Small intestine (tissue), 7 donors: ENCODE results near the gene COL16A1. TPM values are rescaled to one million over a fixed set of nuclear protein-coding genes. Genes with fewer than 3 reads are reported as not detected.

Experiments used
- DNase-seq, 2 donors: peaks; one replicate each; pipeline versions ENCODE4 v3.0.0 to v3.0.0-alpha.2; 2013
- FAIRE-seq: peaks from 2 replicates; lab custom pipeline; 2012; peaks lifted over from hg19 to GRCh38; lab: Jason Lieb, UNC
- H3K27ac ChIP-seq, 3 donors: one replicate each; pipeline ENCODE4 v1.5.1; 2013; ENCODE audit warnings: low read length in 2 of 3, mild to moderate bottlenecking in 2 of 3, control low read depth in 1 of 3, inconsistent platforms in 1 of 3, low read depth in 1 of 3, moderate library complexity in 1 of 3
- H3K27me3 ChIP-seq, 3 donors: one replicate each; pipeline ENCODE4 v1.6.1; 2013; ENCODE audit warnings: low read length in 3 of 3, inconsistent platforms in 1 of 3; ENCODE audit not compliant: control insufficient read depth in 3 of 3, insufficient read depth in 3 of 3
- H3K36me3 ChIP-seq, 3 donors: one replicate each; pipeline ENCODE4 v1.6.1; 2013; ENCODE audit warnings: low read length in 3 of 3, inconsistent platforms in 1 of 3, low read depth in 1 of 3, mild to moderate bottlenecking in 1 of 3, moderate library complexity in 1 of 3; ENCODE audit not compliant: control insufficient read depth in 3 of 3, insufficient read depth in 2 of 3
- H3K4me1 ChIP-seq, 3 donors: one replicate each; pipeline ENCODE4 v1.6.1; 2013; ENCODE audit warnings: low read length in 2 of 3, inconsistent platforms in 1 of 3, low read depth in 1 of 3, mild to moderate bottlenecking in 1 of 3, moderate library complexity in 1 of 3; ENCODE audit not compliant: control insufficient read depth in 3 of 3, insufficient read depth in 2 of 3
- H3K4me3 ChIP-seq, 3 donors: one replicate each; pipeline ENCODE4 v1.5.1; 2013; ENCODE audit warnings: low read length in 3 of 3, control low read depth in 1 of 3, inconsistent platforms in 1 of 3, low read depth in 1 of 3, mild to moderate bottlenecking in 1 of 3, moderate library complexity in 1 of 3
- H3K9me3 ChIP-seq, 2 donors: one replicate each; pipeline ENCODE4 v1.6.1; 2013; ENCODE audit warnings: low read depth in 1 of 2, low read length in 1 of 2; ENCODE audit not compliant: control insufficient read depth in 2 of 2, insufficient read depth in 1 of 2
- WGBS, 3 donors: extraction: QIAGEN DNeasy Blood & Tissue Kit; methylation state at CpG; one replicate each; pipeline ENCODE4 v1.1.7; 2013; 5-methylcytosine and 5-hydroxymethylcytosine counted together
- polyA plus RNA-seq, 4 donors: library from polyadenylated mRNA; stranded (reverse) in 3 of 4; unstranded in 1 of 4; fragments of 200-250 nt in 3 of 4; fragments of 120-200 nt in 1 of 4; gene quantifications; one replicate each; pipeline versions ENCODE4 v1.2.1 to v1.2.3, GENCODE V29; 2013
- donor health status: healthy with polysubstance abuse.
- donor health status: control.
- donor health status: control.
- donor health status: Bipolar disorder and iron deficiency.
- donor health status: healthy.

COL16A1 gene
- polyA plus RNA-seq, 4 donors: 12.3 to 124 (median 16.7) TPM

GRCh38 chr1:31739346-31739745 lies 35.5 kb upstream of the COL16A1 start:
- WGBS, 3 donors: 31 to 61% (median 47%) methylated on average over 12 of the region's 12 CpGs
- H3K27me3 ChIP-seq: no peaks in the 10 kb centered on the region
- H3K36me3 ChIP-seq: peaks cover 0 to 75% (median 0%) of the 10 kb centered on the region in 3 donors
- no peak overlapping the region for H3K4me3 ChIP-seq
- peaks cover 0 to 29% (median 2%) of the 10 kb centered on the region in 3 donors for H3K4me1 ChIP-seq
- H3K9me3 ChIP-seq: no peaks in the 10 kb centered on the region
- H3K27ac ChIP-seq: no peak overlapping the region
- FAIRE-seq: no peak
- peak in 1 of 2 donors; percentile 85 for DNase-seq

GRCh38 chr1:31736675-31737074 lies 32.9 kb upstream of the COL16A1 start:
- Histone ChIP-seq H3K27me3 (no peaks in the 10 kb centered on the region), H3K27ac (no peak overlapping the region), H3K4me3 (no peak overlapping the region), H3K4me1 (peaks cover 0 to 16% (median 0%) of the 10 kb centered on the region in 3 donors), H3K36me3 (peaks cover 0 to 80% (median 0%) of the 10 kb centered on the region in 3 donors), H3K9me3 (no peaks in the 10 kb centered on the region)
- FAIRE-seq: no peak
- peak in 1 of 2 donors; percentile 65 for DNase-seq
- WGBS, 3 donors: 6 to 57% (median 19%) methylated on average over 15 to 18 of the region's 18 CpGs

DNA sequence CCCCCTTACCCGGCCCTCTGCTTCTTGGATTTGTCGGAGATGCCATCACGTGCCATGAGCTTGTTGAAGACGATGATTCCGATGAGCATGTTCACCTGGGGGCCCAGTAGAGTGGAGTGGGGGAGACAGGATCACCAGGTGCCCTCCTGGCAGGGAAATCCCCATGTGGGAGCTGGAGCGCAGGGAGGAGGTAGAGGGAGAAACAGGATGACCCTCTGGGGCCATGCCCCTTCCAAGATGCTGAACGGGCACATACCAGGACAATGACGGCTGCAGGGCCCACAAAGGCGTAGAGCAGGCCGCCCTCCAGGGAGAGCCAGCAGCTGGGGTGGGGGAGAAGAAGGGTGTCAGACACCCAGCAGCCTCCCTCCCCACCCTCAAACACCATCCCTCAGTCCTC lies 31.8 kb upstream of the COL16A1 start:
- WGBS, 3 donors: 92 to 94% (median 93%) methylated on average over 8 to 10 of the region's 10 CpGs

GRCh38 chr1:31734582-31735107 lies 30.8 kb upstream of the COL16A1 start:
- H3K4me1 ChIP-seq: peaks cover 0 to 8% (median 0%) of the 10 kb centered on the region in 3 donors
- no peak for FAIRE-seq

More for the DNA sequence above, 31.8 kb upstream of the COL16A1 start:
- no peaks in the 10 kb centered on the region for H3K27me3 ChIP-seq
- no peak overlapping the region for H3K4me3 ChIP-seq
- DNase-seq (no peak), FAIRE-seq (no peak)
- no peaks in the 10 kb centered on the region for H3K9me3 ChIP-seq
- peaks cover 0 to 81% (median 0%) of the 10 kb centered on the region in 3 donors for H3K36me3 ChIP-seq
- peaks cover 0 to 16% (median 0%) of the 10 kb centered on the region in 3 donors for H3K4me1 ChIP-seq
- H3K27ac ChIP-seq: no peak overlapping the region

DNA sequence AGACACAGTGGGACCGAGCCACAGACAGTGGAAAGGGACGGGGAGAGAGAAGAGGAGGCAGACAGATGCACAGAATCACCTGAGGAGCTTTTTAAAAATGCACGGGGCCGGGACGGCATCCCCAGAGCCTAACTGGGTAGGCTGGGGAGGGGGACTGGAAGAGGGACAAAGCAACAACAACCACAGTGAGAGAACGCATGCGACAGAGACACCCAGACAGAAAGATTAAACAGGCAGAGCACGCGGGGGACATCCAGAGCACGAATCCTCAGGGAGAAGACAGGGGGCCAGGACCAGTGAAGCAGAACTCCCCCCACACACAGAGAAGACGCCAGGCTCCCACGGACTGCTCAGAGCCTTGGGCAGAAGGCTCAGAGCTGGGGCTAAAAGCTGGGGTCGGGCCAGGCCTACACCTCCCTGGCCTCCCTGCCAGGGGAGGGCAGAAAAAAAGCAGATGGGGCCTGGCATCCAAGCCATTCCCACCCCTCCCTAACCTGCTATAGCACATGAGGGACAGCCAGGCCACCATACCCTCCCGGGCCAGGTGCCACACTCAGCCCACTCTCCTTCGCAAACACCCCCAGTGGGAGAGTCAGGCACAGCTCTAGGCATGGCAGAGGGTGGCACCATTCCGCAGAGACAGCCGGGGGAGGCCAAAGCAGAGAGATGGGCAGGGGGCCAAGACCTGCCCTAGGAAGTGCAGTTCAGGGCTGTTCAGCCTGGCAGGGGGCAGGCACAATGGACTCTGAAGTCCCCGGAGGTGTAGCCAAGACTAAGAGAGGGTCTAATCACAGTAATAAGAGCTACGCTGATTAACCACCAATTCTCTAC lies 29.8 kb upstream of the COL16A1 start:
- no peak overlapping the region for H3K4me3 ChIP-seq
- H3K27ac ChIP-seq: no peak overlapping the region
- no peak for DNase-seq
- H3K36me3 ChIP-seq: peaks cover 0 to 82% (median 0%) of the 10 kb centered on the region in 3 donors
- FAIRE-seq: no peak
- H3K4me1 ChIP-seq: no peaks in the 10 kb centered on the region
- H3K27me3 ChIP-seq: no peaks in the 10 kb centered on the region
- WGBS, 3 donors: 81 to 89% (median 87%) methylated on average over 19 of the region's 19 CpGs
- no peaks in the 10 kb centered on the region for H3K9me3 ChIP-seq

More at GRCh38 chr1:31734582-31735107, 30.8 kb upstream of the COL16A1 start:
- no peak for DNase-seq
- no peak overlapping the region for H3K27ac ChIP-seq
- H3K9me3 ChIP-seq: no peaks in the 10 kb centered on the region
- WGBS, 3 donors: 87 to 92% (median 87%) methylated on average over 7 of the region's 7 CpGs
- peaks cover 0 to 83% (median 0%) of the 10 kb centered on the region in 3 donors for H3K36me3 ChIP-seq
- H3K4me3 ChIP-seq: no peak overlapping the region
- H3K27me3 ChIP-seq: no peaks in the 10 kb centered on the region

- WGBS, 3 donors: 91 to 94% (median 91%) methylated on average over 18 of the region's 18 CpGs
- H3K36me3 ChIP-seq: peaks cover 0 to 82% (median 0%) of the 10 kb centered on the region in 3 donors
- no peak overlapping the region for H3K4me3 ChIP-seq
- DNase-seq (no peak), FAIRE-seq (no peak)
- H3K27me3 ChIP-seq: no peaks in the 10 kb centered on the region
- no peaks in the 10 kb centered on the region for H3K4me1 ChIP-seq
- H3K27ac ChIP-seq: no peak overlapping the region
- no peaks in the 10 kb centered on the region for H3K9me3 ChIP-seq
These were observed 29.0 kb upstream of the COL16A1 start for GRCh38 chr1:31732751-31733289.

- 74 to 84% (median 76%) methylated on average over 5 to 6 of the region's 6 CpGs for WGBS, 3 donors
- Histone ChIP-seq H3K27me3 (no peaks in the 10 kb centered on the region), H3K4me3 (no peak overlapping the region), H3K9me3 (no peaks in the 10 kb centered on the region), H3K36me3 (peaks cover 0 to 82% (median 0%) of the 10 kb centered on the region in 3 donors), H3K4me1 (no peaks in the 10 kb centered on the region), H3K27ac (no peak overlapping the region)
- FAIRE-seq (no peak), DNase-seq (no peak)
These were observed 28.5 kb upstream of the COL16A1 start for GRCh38 chr1:31732343-31732742.

- H3K36me3 ChIP-seq: peaks cover 0 to 80% (median 0%) of the 10 kb centered on the region in 3 donors
- WGBS, 3 donors: 86 to 91% (median 90%) methylated on average over 11 to 12 of the region's 12 CpGs
- FAIRE-seq: no peak
These were observed 27.3 kb upstream of the COL16A1 start for GRCh38 chr1:31731049-31731565.

More at GRCh38 chr1:31731049-31731565, 27.3 kb upstream of the COL16A1 start:
- Histone ChIP-seq H3K9me3 (no peaks in the 10 kb centered on the region), H3K27ac (no peak overlapping the region), H3K27me3 (no peaks in the 10 kb centered on the region), H3K4me1 (no peaks in the 10 kb centered on the region), H3K4me3 (no peak overlapping the region)
- DNase-seq: no peak
